Heart left ventricle (tissue), 13 donors: ENCODE measurements around the gene CLEC4E.
"Not testable (repeated sequence)": the region's sequence is repeated elsewhere in the genome, so short reads cannot be mapped to it uniquely, and the experiment has no call there.

ENCODE experiments used
- CTCF ChIP-seq, 12 donors: fragments of 200-600 bp; sonication (generic) in 4 of 12; IDR thresholded peaks; one replicate each; pipeline versions ENCODE4 v1.5.0 to v1.8.0; 2018 to 2022; ENCODE audit warnings: antibody characterized with exemption in 12 of 12, mild to moderate bottlenecking in 5 of 12
- POLR2A ChIP-seq, 2 donors: fragments of 450-650 bp; IDR thresholded peaks; one replicate each; pipeline ENCODE4 v1.6.1; 2017; ENCODE audit warnings: antibody characterized with exemption in 2 of 2, mild to moderate bottlenecking in 2 of 2, moderate library complexity in 2 of 2
- donor health status: ischemic (EF 13 %, LVEDD 7.1; RV severe dilation, severe dysfunction).
- donor health status: DM: no; HTN: yes; CAD: no.
- donor health status: DM: no; HTN: no; CAD: no.
- donor health status: ischemic (EF 25% LVEDD 6.9; RV normal size, moderate dysfunction).
- donor health status: ischemic (EF 25% LVEDD 5.7; RV mildly dilated, moderate dysfunction).
- donor health status: ischemic (EF 35%, LVEDD 5.7; RV mildly dilated, moderate dysfunction).
- donor health status: nonischemic (EF 11% LVEDD 7.7; RV severe dilation, severe dysfunction).
- donor health status: DM: yes; HTN: yes; CAD: no.
- donor health status: PGD.
- donor health status: ischemic (EF 29% LVEDD 5.4; RV normal size, mild dysfunction).
- donor health status: nonischemic (EF 23%, LVEDD 6.1; RV moderate dilation, normal function).

GRCh38 chr12:8496074-8496473 is 44.6 kb downstream of the CLEC4E start:
- TF ChIP-seq CTCF, POLR2A (IDR thresholded peaks at IDR 0.05): not testable (repeated sequence)
